Left renal cortex interstitium (tissue), 4 donors: Measurements from ENCODE around the gene CENPVL3. TPM values are rescaled to one million over a fixed set of nuclear protein-coding genes. Genes with fewer than 3 reads are reported as not detected.
A peak's percentile ranks its signal among the peaks of the same experiment; 100 is the strongest.
"Not testable (repeated sequence)": the region's sequence is repeated elsewhere in the genome, so short reads cannot be mapped to it uniquely, and the experiment has no call there.

Source experiments
- DNase-seq, 4 donors: peaks; one replicate each; pipeline ENCODE4 v3.0.0-alpha.2; 2013; ENCODE audit warnings: low read depth in 4 of 4, low spot score in 2 of 4, missing footprints in 1 of 4
- polyA plus RNA-seq, 4 donors: library from polyadenylated mRNA; unstranded; fragments of 120-200 nt; gene quantifications; one replicate each; pipeline ENCODE4 v1.2.1, GENCODE V29; 2013; ENCODE audit not compliant: insufficient read length in 4 of 4

The CENPVL3 gene
- 1 to 10 TPM; 1.2 to 1.8 (median 1.3) TPM for polyA plus RNA-seq

GRCh38 chrX:51618241-51619155 is at the start of gene CENPVL3:
Gene CENPVL3 (minus strand): TSS chrX:51618912. CDS start chrX:51618873, 39 bp downstream.
- DNase-seq, result peak in 1 of 4 donors; percentile 19

DNA sequence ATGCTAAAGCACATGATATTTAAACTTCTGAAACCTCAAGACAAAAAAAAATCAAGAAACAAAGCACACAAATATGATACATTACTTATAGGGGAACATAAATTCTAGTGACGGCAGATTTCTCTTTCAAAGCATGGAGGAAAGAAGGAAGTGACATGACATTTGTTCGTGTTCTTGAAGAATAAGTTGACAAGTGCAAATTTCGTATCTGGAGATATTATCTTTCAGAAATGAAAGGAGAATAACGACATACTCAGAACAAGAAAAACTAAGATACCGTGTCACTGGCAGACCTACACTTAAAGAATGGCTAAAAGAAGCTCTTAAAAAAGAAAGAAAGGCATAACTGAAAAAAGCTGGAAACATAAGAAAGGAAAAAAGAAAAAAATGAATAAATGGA is 47.3 kb upstream of the CENPVL3 start:
- no peak for DNase-seq

DNA sequence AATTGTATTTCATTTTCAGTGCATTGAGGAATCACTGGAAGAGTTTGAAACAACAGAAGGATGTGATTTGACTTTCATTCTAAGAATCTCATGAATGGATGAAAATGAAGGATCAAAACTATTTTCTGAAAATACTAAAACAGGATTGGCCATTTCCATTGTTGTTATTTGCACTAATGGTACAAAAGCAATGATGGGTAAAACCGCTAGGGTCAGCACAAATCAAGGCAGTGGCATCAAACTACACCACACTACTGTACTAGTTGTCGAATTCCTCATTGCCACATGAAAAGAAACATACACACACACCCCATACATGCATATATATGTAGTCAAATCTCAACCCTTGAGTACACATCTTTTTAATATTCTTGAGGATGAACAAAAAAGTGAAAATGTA is 24.7 kb upstream of the CENPVL3 start:
- DNase-seq, result no peak

- DNase-seq, result peak in 1 of 4 donors; percentile 20
These were observed 22.8 kb upstream of the CENPVL3 start for GRCh38 chrX:51641421-51642021.

DNA sequence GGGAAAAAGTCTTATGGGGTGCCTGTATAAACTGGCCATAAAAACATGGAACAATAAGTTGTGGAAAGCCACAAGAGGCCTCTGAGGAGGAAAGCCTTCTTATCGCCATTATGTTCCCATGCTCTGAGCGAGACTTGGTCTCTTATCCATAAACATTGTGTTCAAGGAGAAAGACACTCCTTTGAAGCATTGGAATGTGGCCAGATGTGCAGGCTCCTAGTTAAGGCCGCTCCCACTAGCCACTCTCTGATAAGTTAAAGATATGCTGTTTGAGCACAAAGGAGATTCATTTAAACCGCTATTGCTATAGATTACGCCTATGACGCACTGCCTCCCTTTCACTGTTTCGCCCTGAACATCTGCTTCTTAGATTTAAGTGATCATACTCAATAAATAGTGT is 17.8 kb upstream of the CENPVL3 start:
- not testable (repeated sequence) for DNase-seq

- DNase-seq, result no peak
These were observed 4.2 kb downstream of the CENPVL3 start for GRCh38 chrX:51614353-51615012.

DNA sequence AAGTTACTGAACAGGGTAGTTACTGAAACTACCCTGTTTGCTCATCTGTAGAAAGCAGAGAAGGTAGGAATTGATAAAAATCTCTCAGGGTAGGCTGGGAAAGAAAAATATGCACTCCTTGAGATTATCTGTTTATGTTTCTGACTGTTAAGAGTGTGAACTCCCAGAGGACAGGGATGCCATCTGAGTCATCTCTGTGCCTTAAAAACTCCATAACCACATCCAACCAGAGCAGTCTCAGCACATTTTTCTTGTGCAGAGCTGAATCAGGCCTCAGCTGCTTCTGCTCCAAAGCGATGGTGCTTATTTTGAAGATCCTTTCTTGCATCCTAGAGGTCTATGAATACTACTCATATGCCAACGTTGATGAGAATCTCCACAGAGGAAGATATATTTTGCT is 9.9 kb downstream of the CENPVL3 start:
- DNase-seq, result no peak

DNA sequence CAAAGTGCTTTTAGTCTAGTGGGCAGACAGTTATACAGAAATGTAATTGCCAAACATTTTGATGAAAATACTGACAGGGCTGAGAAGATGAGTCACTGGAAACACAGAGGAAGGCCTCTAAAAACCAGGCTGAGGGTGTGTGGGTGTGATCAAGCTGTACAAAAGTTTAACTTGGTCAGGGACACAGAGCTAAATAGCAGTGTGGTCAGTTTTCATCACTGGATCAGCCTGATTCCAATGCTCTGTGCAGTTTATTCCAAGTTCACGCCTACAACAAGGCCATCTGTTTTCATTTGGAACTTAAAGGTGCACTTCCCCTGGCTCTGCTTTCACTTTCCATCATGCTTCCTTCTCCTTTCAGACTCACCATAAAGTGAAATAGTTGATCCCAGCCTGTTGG is 10.6 kb downstream of the CENPVL3 start:
- DNase-seq, result no peak

DNA sequence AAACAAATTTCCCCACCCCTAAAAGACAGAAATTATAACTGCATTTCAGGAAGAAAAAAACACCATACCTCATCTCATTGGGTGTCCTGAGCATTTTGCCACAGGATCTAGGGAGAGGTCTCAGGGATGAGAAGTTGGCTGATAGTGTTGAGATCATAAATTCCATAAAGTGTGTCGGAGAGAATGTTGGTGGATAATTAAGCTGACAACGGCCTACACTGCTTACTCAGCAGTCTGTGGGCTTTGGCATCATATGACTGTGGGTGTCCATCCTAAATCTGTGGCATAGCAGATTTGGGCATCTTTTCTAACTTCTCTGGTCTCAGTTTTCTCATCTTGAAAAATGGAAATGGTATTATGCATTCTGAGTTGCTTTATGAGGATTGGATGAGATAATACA is 12.3 kb downstream of the CENPVL3 start:
- no peak for DNase-seq

DNA sequence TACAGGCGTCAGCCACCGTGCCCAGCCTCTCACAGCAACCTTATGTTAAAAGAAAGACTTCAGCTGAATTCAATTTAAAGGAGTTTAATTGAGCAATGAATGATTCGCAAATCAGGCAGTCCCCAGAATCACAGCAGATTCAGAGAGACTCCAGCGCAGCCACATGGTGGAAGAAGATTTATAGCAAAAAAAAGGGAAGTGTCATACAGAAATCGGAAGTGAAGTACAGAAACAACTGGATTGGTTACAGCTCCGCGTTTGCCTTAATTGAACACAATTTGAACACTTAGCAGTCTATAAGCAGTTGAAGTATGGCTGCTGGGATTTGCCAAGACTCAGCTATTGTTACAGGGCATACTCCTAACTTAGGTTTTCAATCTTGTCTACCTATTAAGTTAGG is 19.8 kb downstream of the CENPVL3 start:
- no peak for DNase-seq

- DNase-seq, result no peak
These were observed 46.8 kb downstream of the CENPVL3 start for GRCh38 chrX:51571874-51572273.

DNA sequence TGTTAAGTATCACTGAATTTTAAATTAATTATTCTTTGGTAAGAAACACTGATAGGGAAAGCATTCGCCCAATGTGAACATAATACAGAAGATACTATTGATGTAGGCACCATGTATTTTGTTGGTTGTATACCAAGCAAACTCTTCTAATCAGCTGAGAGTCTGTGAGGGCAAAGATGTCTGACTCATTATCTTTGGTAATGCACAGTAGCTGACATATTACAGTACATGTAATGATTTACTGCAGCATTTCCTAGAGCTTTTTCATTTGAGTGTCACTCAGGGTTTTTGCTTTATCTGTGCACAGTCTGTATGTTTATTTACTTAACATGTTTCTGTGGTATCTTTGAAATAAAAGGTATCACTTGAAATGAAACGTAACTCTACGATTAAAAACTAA is 49.2 kb downstream of the CENPVL3 start:
- DNase-seq, result no peak

DNA sequence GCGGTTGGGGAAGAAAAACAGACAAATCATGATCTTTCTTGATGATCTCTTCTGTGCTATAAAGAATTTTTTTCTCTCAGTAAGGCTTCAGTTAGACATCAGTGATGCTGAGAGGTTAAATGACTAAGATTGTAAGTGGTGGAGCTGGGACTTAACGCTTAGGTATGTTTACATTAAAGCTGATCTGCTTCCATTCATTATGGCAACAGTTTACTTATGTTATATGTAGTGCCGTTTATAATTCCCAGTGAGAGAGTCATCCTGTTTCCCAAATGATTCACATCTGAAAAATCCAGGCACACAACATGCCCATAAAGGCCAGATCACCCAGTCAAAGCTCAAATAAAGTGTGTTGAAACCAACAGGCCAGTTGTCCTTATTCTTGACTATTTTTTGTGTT is 50.1 kb downstream of the CENPVL3 start:
- DNase-seq, result no peak

Other genes starting within 250 kb of the CENPVL3 start
- 10 to 100 TPM; 12.6 to 15.4 (median 13.6) TPM for gene NUDT11, start 122.3 kb downstream of the CENPVL3 start, polyA plus RNA-seq
- gene CENPVL2, start 63.9 kb upstream of the CENPVL3 start, polyA plus RNA-seq, result under 1 TPM; 0.20 to 0.40 (median 0.28) TPM
- gene CENPVL1, start 91.6 kb upstream of the CENPVL3 start, polyA plus RNA-seq, result under 1 TPM; 0.20 to 0.40 (median 0.28) TPM
- gene GSPT2, start 124.5 kb upstream of the CENPVL3 start, polyA plus RNA-seq, result 10 to 100 TPM; 19.0 to 24.2 (median 21.4) TPM